HepG2 (cell line): Measurements from ENCODE around the gene RAN. TPM values are rescaled to one million over a fixed set of nuclear protein-coding genes. Genes with fewer than 3 reads are reported as not detected.

Source experiments
- ATAC-seq: fragments of 200-7000 bp; cut with Tn5 transposase; 3 replicates; pipeline ENCODE4 v1.9.1; 2020; ENCODE audit warnings: mild to moderate bottlenecking, moderate library complexity
- BruUV-seq: library from RNA; stranded (reverse); fragments of 400-500 nt; replicated peaks from 2 replicates; lab custom pipeline; 2021; lab: Mats Ljungman, UMichigan
- CTCF ChIA-PET: fragments of 300-600 bp; formaldehyde crosslinking; extraction: SDS; loops from one replicate; lab custom pipeline; 2021; ENCODE audit warnings: low total read pairs, inconsistent platforms, low intra/inter-chr PET ratio; lab: Yijun Ruan, JAX
- POLR2A ChIA-PET: fragments of 350-600 bp; sonication (Branson Sonifier 250); formaldehyde crosslinking; loops from one replicate; lab custom pipeline; 2020; ENCODE audit warnings: antibody characterized with exemption, inconsistent platforms; lab: Yijun Ruan, JAX
- DNase-seq: peaks from one replicate; pipeline ENCODE4 v3.0.0-alpha.2; 2015; ENCODE audit warnings: low spot score
- FAIRE-seq: peaks from 3 replicates; lab custom pipeline; 2011; peaks lifted over from hg19 to GRCh38; lab: Jason Lieb, UNC
- H2AFZ ChIP-seq: one replicate; pipeline ENCODE4 v1.6.1; 2011; ENCODE audit warnings: low read length, inconsistent platforms
- H3K27ac ChIP-seq: fragments of 300-600 bp; 3 replicates; pipeline ENCODE4 v1.8.0; 2011; ENCODE audit warnings: mixed run types, mild to moderate bottlenecking, mixed read lengths, low read length, inconsistent platforms; ENCODE audit not compliant: insufficient read depth; ENCODE audit errors: extremely low read length
- H3K27me3 ChIP-seq, 2 experiments: fragments of 200-600 bp in 1 of 2; 2 replicates in 1 of 2; 3 replicates in 1 of 2; pipeline versions ENCODE4 v1.6.0 to v1.8.0; 2011; ENCODE audit warnings: low read length in 2 of 2, mild to moderate bottlenecking in 2 of 2, moderate library complexity in 2 of 2, inconsistent platforms in 1 of 2; ENCODE audit not compliant: insufficient read depth in 2 of 2, control insufficient read depth in 1 of 2
- H3K36me3 ChIP-seq, 2 experiments: fragments of 200-600 bp in 1 of 2; replicated peaks in 1 of 2; 2 replicates in 1 of 2; 3 replicates in 1 of 2; pipeline versions ENCODE4 v1.5.1 to v1.8.0; 2011; ENCODE audit warnings: low read length in 2 of 2, inconsistent platforms in 1 of 2; ENCODE audit not compliant: insufficient read depth in 2 of 2, control insufficient read depth in 1 of 2
- H3K4me1 ChIP-seq: 2 replicates; pipeline ENCODE4 v1.5.1; 2012; ENCODE audit warnings: low read length, inconsistent platforms; ENCODE audit not compliant: insufficient read depth
- H3K4me2 ChIP-seq: 2 replicates; pipeline ENCODE4 v1.6.0; 2011; ENCODE audit warnings: low read depth, low read length, inconsistent platforms
- H3K4me3 ChIP-seq, 3 experiments: fragments of 200-600 bp in 1 of 3; sonication (generic), shearing (Covaris generic) in 1 of 3; replicated peaks in 1 of 3; 2 replicates each; pipeline ENCODE4 v1.5.1; 2011 to 2016; ENCODE audit warnings: low read length in 3 of 3, inconsistent platforms in 2 of 3, low read depth in 2 of 3, mild to moderate bottlenecking in 2 of 3, control low read depth in 1 of 3, mixed read lengths in 1 of 3; ENCODE audit not compliant: insufficient read depth in 1 of 3
- H3K79me2 ChIP-seq: one replicate; pipeline ENCODE4 v1.6.1; 2011; ENCODE audit warnings: low read length, inconsistent platforms; ENCODE audit not compliant: insufficient read depth
- H3K9ac ChIP-seq: 2 replicates; pipeline ENCODE4 v1.6.0; 2011; ENCODE audit warnings: mild to moderate bottlenecking, low read depth, low read length, inconsistent platforms; ENCODE audit not compliant: insufficient read depth
- H3K9me3 ChIP-seq: 2 replicates; pipeline ENCODE4 v1.5.1; 2012; ENCODE audit warnings: mild to moderate bottlenecking, low read length
- H4K20me1 ChIP-seq: 2 replicates; pipeline ENCODE4 v1.6.0; 2011; ENCODE audit warnings: inconsistent platforms, mild to moderate bottlenecking, low read length, moderate library complexity; ENCODE audit not compliant: insufficient read depth
- FOXM1 ChIP-seq: sonication (generic); formaldehyde crosslinking; IDR thresholded peaks from 2 replicates; pipeline ENCODE4 v1.5.0; 2020; ENCODE audit warnings: missing genetic modification reagents
- MEF2D ChIP-seq: sonication (generic); formaldehyde crosslinking; IDR thresholded peaks from 2 replicates; pipeline ENCODE4 v1.5.1; 2020; ENCODE audit warnings: mild to moderate bottlenecking, missing genetic modification reagents
- MIER2 ChIP-seq: IDR thresholded peaks from 2 replicates; pipeline ENCODE4 v1.6.1; 2016; ENCODE audit warnings: missing biosample characterization, missing genetic modification reagents
- PCBP2 ChIP-seq: fragments of 200-400 bp; formaldehyde crosslinking; optimal IDR thresholded peaks from 2 replicates; pipeline ENCODE3; 2018; ENCODE audit warnings: low read length, low read depth; ENCODE audit not compliant: poor library complexity, severe bottlenecking
- PHF8 ChIP-seq: sonication (generic); formaldehyde crosslinking; IDR thresholded peaks from 2 replicates; pipeline ENCODE4 v1.5.0; 2020; ENCODE audit warnings: missing genetic modification reagents
- SNAPC2 ChIP-seq: sonication (generic); formaldehyde crosslinking; IDR thresholded peaks from 2 replicates; pipeline ENCODE4 v1.8.1; 2022; ENCODE audit warnings: mild to moderate bottlenecking, missing genetic modification reagents
- YY1 ChIP-seq: IDR thresholded peaks from 2 replicates; pipeline ENCODE4 v1.6.1; 2011; ENCODE audit warnings: low read length, low read depth, moderate library complexity, mild to moderate bottlenecking; ENCODE audit not compliant: insufficient read depth, insufficient replicate concordance
- ZNF17 ChIP-seq: sonication (generic); formaldehyde crosslinking; IDR thresholded peaks from 2 replicates; pipeline ENCODE4 v1.5.0; 2020; ENCODE audit warnings: mild to moderate bottlenecking, missing genetic modification reagents
- ZNF333 ChIP-seq: sonication (generic); formaldehyde crosslinking; IDR thresholded peaks from 2 replicates; pipeline ENCODE4 v1.4.0; 2020; ENCODE audit warnings: mild to moderate bottlenecking, missing genetic modification reagents, borderline replicate concordance
- ZNF607 ChIP-seq: sonication (generic); formaldehyde crosslinking; IDR thresholded peaks from 2 replicates; pipeline ENCODE4 v1.5.1; 2020; ENCODE audit warnings: missing genetic modification reagents, mild to moderate bottlenecking, borderline replicate concordance
- ZNF777 ChIP-seq: sonication (generic); formaldehyde crosslinking; IDR thresholded peaks from 2 replicates; pipeline ENCODE4 v1.4.0; 2020; ENCODE audit warnings: missing genetic modification reagents
- ZNF83 ChIP-seq: sonication (generic); formaldehyde crosslinking; IDR thresholded peaks from 2 replicates; pipeline ENCODE4 v1.4.0; 2020; ENCODE audit warnings: missing genetic modification reagents, mild to moderate bottlenecking, borderline replicate concordance
- ZSCAN29 ChIP-seq: sonication (generic); formaldehyde crosslinking; conservative IDR thresholded peaks from 2 replicates; pipeline ENCODE4 v1.4.0; 2020; ENCODE audit warnings: mild to moderate bottlenecking, missing genetic modification reagents
- WGBS: methylation state at CpG from one replicate; pipeline ENCODE4 v1.1.6; 2017; ENCODE audit warnings: low lambda C conversion rate; 5-methylcytosine and 5-hydroxymethylcytosine counted together
- in situ Hi-C: cut with HindIII; loops from 2 replicates; pipeline ENCODE4 v1.10.0; 2017; ENCODE audit warnings: low pct_unique_long_range_greater_than_20kb; ENCODE audit not compliant: extremely low pct_ligation_motif_present
- intact Hi-C: fragments of 100-400 bp; cut with micrococcal nuclease; formaldehyde crosslinking; loops from one replicate; pipeline ENCODE4 v1.10.0; 2022; ENCODE audit not compliant: unreplicated experiment
- polyA plus RNA-seq, 8 experiments: library from polyadenylated mRNA; depleted of rRNA in 3 of 8; stranded (reverse) in 7 of 8; unstranded in 1 of 8; fragments of >200 nt; fragmentation: Illumina TruSeq in 4 of 8; extraction: Trizol in 4 of 8; gene quantifications; 2 replicates each; pipeline versions ENCODE4 v1.2.1 to v1.2.3, GENCODE V29; 2011 to 2016; ENCODE audit warnings: low read depth in 4 of 8, missing spikeins in 1 of 8, mixed read lengths in 1 of 8; ENCODE audit not compliant: insufficient read depth in 1 of 8
- total RNA-seq, 5 experiments: library from RNA; depleted of rRNA; stranded (reverse); fragments of >200 nt; fragmentation: Illumina TruSeq; extraction: Trizol; gene quantifications; 2 replicates each; pipeline ENCODE4 v1.2.3, GENCODE V29; 2016; ENCODE audit warnings: low read depth in 1 of 5
- TF ChIP-seq, protein P1 (sequence below): sonication (generic); formaldehyde crosslinking; IDR thresholded peaks from 2 replicates; pipeline ENCODE4 v1.5.1; 2020; ENCODE audit warnings: mild to moderate bottlenecking, moderate library complexity, missing genetic modification reagents
- TF ChIP-seq, protein P2 (sequence below): sonication (generic); formaldehyde crosslinking; IDR thresholded peaks from 2 replicates; pipeline ENCODE4 v1.5.1; 2020; ENCODE audit warnings: missing genetic modification reagents, mild to moderate bottlenecking, borderline replicate concordance

The RAN gene
- total and polyA plus RNA-seq, 2 of the 13 experiments (the other 11 are each of a cell fraction or from before 2014, with no cell fraction given) = 1,335 to 1,630 TPM

DNA sequence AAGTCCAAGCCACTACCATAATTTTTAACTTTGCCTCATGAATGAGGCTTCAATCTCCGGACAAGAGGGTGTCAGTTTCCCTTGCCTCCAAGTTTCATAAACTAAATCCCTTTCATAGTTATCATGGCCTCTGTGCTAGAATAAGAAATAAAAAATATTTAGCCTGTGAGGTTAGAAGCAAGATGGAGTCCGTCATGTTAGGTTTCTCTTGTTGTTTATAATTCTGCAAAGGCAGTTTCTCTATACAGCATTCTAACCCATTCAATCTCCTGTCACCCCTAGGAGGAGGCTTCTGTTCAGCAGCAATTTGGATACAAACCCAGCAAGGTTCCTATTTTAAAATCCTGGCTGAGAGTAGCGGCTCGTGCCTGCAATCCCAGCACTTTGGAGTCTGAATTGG lies 15.8 kb upstream of the RAN start:
- no TSS peak for BruUV-seq
- no peak for TF ChIP-seq ZSCAN29 (CRISPR knock-in tag)
- TF ChIP-seq MIER2 (CRISPR knock-in tag) = no peak
- TF ChIP-seq PHF8 (CRISPR knock-in tag) = no peak
- TF ChIP-seq PCBP2 = no peak
- TF ChIP-seq, protein P1, sequence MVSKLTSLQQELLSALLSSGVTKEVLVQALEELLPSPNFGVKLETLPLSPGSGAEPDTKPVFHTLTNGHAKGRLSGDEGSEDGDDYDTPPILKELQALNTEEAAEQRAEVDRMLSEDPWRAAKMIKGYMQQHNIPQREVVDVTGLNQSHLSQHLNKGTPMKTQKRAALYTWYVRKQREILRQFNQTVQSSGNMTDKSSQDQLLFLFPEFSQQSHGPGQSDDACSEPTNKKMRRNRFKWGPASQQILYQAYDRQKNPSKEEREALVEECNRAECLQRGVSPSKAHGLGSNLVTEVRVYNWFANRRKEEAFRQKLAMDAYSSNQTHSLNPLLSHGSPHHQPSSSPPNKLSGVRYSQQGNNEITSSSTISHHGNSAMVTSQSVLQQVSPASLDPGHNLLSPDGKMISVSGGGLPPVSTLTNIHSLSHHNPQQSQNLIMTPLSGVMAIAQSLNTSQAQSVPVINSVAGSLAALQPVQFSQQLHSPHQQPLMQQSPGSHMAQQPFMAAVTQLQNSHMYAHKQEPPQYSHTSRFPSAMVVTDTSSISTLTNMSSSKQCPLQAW (CRISPR knock-in tag) = no peak
- TF ChIP-seq MEF2D = no peak
- no peak for TF ChIP-seq ZNF777 (CRISPR knock-in tag)
- no peak for TF ChIP-seq SNAPC2 (CRISPR knock-in tag)
- no peak for TF ChIP-seq ZNF333 (CRISPR knock-in tag)
- TF ChIP-seq ZNF83 = no peak
- TF ChIP-seq FOXM1 (CRISPR knock-in tag) = no peak
- TF ChIP-seq, protein P2, sequence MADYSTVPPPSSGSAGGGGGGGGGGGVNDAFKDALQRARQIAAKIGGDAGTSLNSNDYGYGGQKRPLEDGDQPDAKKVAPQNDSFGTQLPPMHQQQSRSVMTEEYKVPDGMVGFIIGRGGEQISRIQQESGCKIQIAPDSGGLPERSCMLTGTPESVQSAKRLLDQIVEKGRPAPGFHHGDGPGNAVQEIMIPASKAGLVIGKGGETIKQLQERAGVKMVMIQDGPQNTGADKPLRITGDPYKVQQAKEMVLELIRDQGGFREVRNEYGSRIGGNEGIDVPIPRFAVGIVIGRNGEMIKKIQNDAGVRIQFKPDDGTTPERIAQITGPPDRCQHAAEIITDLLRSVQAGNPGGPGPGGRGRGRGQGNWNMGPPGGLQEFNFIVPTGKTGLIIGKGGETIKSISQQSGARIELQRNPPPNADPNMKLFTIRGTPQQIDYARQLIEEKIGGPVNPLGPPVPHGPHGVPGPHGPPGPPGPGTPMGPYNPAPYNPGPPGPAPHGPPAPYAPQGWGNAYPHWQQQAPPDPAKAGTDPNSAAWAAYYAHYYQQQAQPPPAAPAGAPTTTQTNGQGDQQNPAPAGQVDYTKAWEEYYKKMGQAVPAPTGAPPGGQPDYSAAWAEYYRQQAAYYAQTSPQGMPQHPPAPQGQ = no peak
- TF ChIP-seq ZNF607 = no peak
- no peak for TF ChIP-seq ZNF17
- TF ChIP-seq YY1 = no peak
- Histone ChIP-seq H4K20me1 (no peaks in the 10 kb centered on the region), H2AFZ (no peak overlapping the region), H3K27ac (no peak overlapping the region), H3K4me3 (no peak overlapping the region), H3K27me3 (no peaks in the 10 kb centered on the region), H3K4me2 (no peak overlapping the region), H3K9me3 (no peaks in the 10 kb centered on the region), H3K79me2 (no peaks in the 10 kb centered on the region), H3K4me1 (peaks cover 23% of the 10 kb centered on the region), H3K9ac (no peak overlapping the region), H3K36me3 (no peaks in the 10 kb centered on the region)
- DNase-seq (no peak), ATAC-seq (no peak), FAIRE-seq (no peak)
- 47% methylated on average over 4 of the region's 4 CpGs for WGBS
- intact Hi-C loops (no loop called here), in situ Hi-C loops (no loop called here)
- ChIA-PET CTCF (no interaction called here), POLR2A (interaction anchor here (1.0 kb wide), 1 partner anchor 23 kb away, joined by 3 read pairs; no protein-coding TSS in a partner anchor)
